ENCODE measurements around the gene NR5A2.
A peak's percentile ranks its signal among the peaks of the same experiment; 100 is the strongest.

Gene NR5A2

DNA sequence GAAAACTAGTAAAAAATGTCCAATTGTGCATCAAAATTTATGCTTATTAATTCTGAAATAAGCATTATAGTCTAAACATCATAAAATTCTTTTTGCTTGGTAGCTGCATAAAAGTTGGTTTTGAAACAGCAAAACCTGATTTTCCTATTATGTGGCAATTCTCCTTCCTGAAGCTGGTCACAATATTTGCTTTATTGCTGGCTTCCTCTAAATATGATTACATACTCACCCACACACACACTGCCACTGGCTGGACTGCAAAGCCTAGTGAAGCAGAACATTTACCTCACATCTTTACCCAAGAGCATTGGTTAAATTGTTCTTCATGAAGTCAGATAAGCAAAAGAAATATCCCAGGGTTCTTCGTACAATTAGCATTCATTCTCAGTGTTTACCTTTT, 103.0 kb downstream of the NR5A2 start:
- no peak for DNase-seq

DNA sequence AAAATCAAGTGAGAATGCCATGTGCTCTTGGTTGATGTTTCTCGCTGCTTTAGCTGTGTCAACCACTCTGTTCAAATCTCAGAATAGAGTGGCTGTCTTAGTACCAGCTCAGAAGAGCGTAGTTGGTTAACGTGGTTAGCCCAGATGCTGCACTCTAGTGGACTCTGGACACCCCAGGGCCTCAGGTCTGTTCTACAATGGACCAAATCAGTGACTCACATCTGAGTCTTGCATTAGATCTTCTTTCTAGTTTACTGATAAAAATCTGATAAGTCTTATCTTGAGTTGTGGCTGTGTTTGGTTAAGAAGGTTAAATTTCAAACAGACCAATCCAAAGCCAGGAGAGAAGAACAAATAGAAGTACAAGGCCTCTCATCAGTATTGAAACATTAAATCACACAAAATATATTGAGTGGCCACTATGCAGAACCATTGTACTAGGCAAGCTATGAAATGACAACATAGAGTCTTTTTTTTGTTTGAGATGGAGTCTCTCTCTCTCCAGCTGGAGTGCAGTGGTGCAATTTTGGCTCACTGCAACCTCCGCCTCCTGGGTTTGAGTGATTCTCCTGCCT, 104.1 kb downstream of the NR5A2 start:
- no peak for DNase-seq

DNA sequence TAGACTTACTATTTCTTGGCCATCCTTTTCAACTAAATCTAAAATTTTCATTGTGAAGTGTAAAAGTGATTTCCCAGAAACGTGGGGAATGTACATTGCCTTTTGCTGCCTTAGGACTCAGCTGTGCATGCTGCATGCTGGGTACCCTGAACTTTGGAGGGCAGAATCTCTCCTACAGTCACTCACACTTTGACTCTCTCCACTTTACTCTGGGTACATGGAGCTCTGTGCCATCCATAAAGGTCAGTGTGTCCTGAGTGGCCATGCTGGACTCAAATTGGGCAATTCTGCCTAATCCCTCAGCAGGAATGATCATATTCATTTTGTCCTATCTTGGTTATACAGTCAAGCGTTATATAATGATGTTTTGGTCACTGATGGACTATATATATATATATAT, 105.6 kb downstream of the NR5A2 start:
- no peak for DNase-seq

DNA sequence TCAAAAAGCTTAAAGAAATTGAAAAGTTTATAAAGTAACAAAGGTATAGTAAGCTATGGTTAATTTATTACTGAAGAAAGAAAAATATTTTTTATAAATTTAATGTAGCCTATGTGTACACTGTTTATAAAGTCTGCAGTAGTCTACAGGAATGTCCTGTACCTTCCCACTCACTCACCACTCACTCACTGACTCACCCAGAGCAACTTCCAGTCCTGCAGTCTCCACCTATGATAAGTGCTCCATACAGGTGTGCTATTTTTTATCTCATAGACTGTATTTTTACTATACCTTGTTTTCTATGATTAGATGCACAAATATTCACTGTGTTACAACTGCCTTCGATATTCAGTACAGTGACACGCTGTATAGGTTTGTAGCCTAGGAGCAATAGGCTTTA, 106.6 kb downstream of the NR5A2 start:
- DNase-seq: no peak

DNA sequence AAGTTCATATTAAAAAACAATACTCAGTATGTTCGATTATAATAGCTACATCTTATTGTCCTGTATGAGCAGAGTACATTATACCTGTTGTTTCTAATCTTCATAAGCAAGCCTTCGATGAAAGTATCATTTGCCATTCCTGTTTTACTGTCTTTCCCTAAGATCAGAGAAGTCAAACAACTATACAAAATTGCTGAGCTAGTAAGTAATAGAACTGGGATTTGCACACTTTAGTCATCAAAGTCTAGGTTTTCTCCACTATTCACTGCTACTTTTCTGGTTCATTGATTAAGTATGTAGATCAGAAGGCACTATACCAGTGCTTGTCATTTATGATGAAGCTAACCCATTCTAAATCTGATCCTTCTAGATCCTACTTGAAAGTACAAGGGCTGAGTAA, 108.9 kb downstream of the NR5A2 start:
- DNase-seq: no peak

DNA sequence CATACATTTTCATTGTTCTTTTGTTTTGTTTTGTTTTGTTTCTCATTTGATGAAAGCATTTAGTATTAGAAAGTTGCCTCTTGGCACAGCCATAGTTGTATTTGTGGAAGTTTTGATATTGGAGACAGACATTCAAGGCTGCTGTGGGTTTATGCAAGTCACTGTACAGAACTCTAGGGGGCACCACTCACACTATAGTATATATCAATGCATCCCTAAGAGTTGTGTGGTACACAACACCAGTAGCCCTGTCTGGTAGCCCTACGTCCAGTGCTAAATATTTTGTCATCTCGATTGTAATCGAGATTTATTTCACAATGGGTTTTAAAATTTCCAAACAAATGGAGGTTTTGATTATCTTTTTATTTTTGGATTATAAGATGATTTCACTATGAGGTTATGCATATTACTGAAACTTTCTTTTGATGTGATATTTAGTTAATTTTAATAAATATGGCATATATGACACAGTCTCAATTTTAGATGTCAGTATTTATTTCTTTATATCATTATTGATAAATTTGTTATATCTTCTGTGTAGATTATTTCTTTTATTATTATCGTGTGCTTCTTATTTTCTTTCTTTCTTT, 112.2 kb downstream of the NR5A2 start:
- no peak for DNase-seq

DNA sequence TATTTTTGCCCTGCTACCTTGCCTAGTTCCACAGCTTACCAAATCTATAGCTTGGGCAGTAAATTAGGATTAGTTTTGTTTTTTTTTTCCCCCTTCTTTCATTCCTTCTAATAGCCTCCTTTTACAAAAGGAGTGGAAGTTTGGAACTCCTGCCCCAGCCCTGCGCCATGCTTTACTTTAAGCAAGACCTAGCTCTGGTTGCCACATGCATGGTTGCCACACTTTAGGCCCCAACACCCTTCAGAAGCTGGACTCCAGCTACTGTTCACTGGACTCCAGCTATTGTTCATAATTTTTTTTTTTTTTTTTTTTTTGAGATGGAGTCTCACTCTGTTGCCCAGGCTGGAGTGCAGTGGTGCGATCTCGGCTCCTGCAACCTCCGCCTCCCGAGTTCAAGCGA, 115.8 kb downstream of the NR5A2 start:
- DNase-seq: no peak

DNA sequence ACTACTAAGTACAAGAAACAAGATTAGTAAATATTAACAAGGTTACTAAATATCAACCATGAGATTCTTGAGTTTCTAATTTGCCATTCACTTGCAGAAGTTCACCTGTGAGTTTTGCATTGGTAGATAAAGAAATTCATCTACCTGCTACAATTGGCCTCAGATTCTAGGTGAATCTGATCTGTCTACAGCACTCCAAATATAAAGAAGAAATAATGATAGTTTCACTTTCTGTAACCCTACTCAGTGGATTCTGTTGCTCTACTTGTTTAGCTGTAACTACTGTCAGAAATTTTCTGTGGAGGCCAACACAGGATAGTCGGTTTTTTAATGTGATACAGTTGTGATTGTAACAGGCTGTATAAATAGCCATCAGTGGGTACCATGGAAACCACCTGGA, 118.6 kb downstream of the NR5A2 start:
- no peak for DNase-seq

DNA sequence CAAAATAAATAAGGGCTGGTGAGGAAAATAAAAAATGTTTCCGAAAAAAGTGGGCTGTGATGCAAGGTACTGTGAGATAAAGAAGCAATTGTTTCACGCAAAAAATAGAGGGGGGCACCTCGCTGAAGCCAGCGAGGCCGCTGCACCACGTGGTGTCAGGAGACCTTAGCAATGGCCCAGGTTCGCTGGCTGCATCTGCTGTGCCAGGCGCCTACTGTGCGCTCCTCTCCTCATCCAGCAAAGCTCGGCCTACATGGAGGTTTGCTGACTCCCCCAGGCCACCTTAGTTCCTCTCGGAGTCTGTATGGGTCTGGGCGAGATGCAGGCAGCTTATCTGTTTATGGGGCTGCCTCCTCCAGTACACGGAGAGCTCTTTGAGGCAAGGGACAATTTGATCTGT, 119.6 kb downstream of the NR5A2 start:
- DNase-seq: no peak

DNA sequence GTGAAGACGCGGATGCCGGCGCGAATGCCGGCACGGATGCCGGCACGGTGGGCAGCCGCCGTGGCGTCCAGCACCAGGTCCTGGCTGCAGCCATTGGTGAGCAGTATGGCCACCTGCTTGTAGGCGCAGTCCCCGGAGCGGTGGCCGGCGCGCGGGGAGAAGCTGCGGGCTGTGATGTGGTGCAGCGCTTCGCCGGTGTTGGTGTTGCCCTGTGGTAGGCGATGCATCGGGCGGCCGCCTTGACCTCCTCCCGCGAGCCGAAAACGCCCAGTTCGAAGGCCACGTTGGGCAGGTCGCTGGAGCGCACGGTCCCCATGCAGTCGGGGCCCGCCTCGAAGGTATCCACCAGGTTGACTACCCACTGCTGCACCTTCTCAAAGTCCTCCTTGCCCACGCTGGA, 120.2 kb downstream of the NR5A2 start:
- no peak for DNase-seq

DNA sequence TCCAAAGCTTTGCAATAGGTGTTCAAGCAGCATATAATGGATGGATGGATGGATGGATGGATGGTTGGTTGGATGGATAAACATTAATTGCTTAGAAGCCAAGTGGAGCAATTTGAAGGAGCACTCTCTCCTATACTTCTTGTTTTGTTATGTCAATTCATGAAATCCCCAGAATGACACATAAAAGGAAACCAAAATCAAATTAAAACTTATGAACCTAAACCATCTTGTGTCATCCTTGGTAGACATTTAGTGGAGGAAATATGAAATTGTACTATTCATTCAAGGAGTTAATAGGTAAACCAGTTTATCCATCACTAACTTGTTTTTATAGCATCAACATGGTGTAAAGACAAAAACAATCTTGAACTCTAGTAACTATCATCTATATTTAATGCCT, 122.5 kb downstream of the NR5A2 start:
- no peak for DNase-seq

DNA sequence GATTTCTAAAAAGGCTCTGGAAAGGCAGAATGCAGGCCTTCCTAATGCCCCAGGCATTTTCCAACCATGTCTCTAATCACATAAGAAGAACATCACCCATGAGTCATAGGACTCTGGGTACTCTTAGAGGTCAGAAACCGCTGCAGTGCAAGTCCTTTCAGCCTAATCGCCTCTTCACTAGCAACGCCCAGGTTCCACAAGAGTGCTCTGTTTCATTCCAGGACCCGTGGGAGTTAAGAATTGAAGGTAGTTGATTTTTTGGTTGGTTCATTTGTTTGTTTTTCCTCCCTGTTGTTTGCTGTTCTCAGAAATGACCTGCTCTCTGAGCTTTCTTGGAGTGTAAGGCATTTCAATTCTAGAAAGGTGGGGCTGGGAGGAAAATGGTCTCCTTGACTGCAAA, 123.2 kb downstream of the NR5A2 start:
- DNase-seq: no peak

DNA sequence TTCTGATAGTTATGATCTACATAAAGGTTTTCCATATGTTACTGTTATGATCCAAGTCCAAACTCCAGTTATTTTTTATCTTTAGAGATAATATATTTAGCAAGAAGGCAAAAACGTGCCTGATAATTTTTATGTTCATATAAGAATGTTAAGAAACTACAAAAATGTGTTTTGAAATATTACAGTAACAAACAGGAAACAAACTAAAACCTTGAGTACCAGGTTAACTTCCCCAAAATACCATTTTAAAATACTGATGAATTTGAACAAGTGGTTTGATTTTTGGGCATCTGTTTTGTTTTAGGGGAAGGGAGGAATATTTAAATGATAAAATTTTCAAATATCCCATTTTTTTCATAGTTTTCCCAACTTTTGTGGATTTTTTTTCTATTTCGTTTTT, 124.8 kb downstream of the NR5A2 start:
- no peak for DNase-seq

DNA sequence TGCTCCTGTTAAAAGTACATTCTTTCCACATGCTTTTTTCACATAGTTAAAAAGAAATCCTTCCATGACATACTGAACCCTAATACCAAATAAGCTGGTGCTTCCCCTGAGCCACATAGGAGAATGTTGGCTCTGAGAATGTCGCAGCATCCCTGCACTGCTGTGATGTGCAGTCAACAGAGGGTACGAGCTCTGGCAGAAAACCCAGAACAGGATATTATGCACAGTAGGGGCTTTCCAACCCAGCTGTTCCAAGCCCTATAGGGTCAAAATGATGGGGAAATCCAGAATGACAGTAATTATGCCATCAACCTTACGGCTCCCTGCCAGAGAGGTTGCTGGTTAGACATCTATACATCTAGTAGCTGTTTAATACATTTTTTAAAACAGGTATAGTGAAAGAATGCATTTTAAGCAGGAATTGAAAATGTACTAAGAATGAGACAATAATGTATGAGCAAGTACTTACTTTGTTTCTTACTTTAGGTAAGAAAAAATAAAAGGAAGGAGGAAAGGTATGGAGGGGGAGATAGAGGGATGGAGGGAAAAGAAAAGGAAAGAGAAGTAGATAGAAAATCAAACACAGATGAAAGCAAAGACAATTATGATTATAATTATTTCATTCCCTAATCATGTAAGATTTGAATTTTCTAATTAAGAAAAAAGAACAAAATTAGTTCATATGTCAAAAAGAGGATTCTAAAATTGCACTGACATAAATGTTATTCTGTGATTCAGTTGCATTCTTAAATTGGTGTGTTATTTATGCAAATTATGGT, 126.0 kb downstream of the NR5A2 start:
- DNase-seq: peak; percentile 22

DNA sequence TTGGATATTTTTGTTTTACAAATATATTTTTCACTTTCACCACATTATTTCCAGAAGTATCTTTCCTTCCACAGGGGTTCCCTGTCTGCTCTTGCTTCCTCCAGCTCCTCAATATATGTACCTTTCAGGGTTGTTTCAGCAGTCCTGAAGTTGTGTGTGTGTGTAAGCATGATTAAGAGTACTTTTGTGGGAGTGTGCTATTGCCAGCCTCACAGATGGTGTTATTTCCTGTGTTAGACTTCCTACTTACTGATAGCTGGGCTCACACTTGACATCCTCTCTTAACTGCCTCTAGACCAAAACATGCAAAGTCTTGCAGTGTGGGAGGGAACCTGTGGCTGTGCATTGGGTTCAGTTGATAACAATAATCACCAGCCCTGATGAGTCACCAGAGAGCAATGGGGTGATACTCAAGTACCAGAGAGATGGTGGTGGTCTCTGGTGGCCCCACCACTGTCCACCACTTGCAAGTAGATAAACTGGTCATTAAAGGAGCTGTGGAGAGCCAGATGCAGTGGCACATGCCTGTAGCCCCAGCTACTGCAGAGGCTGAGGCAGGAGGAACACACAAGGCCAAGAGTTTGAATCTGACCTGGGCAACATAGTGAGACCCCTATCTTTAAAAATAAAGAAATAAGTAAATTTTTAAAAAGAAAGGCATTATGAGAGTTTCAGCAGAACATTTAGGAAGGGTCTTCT, 126.7 kb downstream of the NR5A2 start:
- peak; percentile 16 for DNase-seq

DNA sequence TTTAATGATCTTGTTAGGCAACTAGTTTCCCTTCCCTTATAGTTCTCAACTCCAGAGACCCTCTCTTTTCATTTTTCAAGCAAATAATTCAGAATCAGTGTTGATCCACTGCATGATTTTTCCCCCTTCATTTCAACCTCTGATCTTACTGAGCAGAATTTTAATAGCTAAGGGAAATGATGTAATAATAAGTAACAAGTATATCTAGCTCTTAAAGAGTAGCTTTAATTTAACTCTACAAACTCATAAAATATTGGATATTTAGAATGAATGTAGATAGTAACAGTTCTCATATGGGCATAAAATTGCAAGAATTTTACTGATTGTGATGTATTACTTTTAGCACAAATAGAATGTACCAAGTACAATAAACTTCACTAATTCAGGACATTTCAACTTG, 130.2 kb downstream of the NR5A2 start:
- DNase-seq: no peak

DNA sequence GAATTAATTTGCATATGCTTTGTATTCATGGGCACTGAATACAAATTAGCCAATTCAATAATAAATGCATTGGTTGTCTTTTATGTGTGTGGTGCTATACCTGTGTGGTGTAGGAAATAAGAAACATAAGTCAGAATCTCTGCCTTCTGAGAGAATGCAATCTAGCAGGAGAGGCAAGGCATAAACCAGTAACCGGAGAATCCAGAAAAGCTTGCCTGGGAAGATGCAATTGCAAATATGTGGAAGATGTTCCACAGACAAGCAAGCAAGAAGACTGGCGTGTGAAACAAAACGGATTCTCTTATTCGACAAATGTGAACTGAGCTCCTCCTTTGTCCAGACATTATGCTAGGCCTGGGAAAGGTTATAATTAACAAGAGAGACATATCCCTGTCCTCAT, 134.3 kb downstream of the NR5A2 start:
- DNase-seq: no peak

DNA sequence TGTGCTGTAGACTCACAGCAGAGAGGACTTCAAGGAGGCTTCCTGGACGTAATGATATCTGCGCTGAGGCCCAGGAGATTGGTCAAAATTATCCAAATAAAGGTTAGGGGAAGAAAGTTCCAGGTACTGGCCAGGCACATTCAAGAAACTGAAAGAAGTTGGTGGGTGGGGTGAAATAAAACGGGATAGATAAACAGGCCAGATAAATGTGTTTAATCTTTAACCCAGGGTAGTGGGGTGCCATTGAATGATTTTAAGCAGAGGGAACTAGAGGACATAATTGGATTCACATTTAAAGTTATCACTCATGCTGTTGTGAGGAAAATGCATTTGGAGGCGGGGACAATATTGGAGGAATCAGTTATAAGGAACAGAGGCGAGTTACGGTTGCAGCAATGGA, 134.7 kb downstream of the NR5A2 start:
- DNase-seq: no peak

DNA sequence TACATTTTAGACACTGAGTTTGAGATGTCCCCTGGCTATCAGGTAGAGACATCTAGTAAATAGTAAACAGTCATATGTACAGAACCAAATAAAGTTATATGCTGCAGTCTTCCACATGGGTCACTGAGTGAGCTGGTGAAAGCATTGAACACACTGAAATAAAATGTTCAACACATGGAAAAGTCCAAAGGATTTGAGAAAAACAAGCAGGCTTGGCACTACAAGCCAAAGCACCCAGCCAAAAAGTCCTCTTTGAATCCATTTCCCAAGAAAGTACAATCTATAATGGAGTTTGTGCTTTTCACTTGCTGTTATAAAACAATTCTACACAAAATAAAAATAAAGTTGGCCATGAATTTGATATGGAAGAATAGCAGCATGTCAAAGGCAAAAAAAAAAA, 135.4 kb downstream of the NR5A2 start:
- DNase-seq: no peak

DNA sequence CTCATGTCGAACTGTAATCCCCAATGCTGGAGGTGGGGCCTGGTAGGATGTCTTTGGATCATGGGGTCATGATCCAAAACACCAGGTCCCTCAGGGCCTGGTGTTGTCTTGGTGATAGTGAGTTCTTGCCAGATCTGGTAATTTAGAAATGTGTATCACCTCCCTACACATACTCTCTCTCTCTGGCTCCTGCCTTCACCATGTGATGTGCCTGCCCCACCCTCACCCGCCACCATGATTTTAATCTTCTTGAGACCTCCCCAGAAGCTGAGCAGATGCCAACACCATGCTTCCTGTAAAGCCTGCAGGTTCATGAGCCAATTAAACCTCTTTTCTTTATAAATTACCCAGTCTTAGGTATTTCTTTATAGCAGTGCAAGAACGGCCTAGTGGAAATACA, 136.4 kb downstream of the NR5A2 start:
- no peak for DNase-seq

DNA sequence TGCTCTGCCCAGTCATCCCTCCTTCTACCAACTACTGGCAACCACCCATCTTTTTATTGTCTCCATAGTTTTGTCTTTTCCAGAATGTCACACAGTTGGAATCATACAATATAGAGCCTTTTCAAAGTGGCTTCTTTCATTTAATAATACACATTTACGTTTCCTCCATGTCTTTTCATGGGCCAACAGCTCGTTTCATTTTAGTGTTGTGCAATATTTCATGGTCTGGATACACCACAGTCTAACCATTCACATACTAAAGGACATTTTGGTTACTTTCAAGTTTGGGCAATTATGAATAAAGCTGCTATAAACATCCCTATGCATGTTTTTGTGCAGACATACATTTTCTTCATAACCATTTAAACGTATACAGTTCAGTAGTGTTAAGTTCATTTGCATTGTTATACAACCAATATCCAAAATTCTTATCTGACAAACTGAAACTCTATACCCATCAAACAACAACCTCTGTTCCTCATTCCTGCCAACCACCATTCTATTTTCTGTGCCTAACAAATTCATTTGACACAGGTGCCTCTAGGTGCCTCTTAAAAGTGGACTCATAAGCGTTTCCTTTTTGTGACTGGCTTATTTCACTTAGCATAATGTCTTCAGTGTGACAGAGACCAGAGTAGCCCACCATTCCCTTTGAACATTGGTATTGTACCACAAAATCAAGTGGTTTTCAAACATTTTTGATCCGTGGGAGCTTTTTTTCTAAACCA, 138.1 kb downstream of the NR5A2 start:
- no peak for DNase-seq

DNA sequence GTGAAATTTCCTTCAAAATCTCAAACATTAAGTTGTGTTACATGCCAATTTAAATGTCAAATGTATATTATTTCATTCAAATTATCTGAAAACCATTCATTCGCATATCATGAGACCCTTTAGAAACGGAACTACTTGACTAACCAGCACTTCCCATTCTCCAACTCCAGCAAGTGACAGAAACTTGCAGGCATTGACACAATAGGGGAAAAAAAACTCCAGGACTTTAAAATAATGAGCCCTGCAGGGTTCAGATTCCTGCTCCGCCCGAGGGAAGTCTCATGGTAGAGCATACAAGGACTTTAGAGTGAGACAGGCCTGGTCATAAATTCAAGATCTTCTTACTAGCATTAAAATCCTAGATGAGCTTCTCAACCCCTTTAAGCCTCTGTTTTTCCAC, 138.9 kb downstream of the NR5A2 start:
- DNase-seq: no peak

DNA sequence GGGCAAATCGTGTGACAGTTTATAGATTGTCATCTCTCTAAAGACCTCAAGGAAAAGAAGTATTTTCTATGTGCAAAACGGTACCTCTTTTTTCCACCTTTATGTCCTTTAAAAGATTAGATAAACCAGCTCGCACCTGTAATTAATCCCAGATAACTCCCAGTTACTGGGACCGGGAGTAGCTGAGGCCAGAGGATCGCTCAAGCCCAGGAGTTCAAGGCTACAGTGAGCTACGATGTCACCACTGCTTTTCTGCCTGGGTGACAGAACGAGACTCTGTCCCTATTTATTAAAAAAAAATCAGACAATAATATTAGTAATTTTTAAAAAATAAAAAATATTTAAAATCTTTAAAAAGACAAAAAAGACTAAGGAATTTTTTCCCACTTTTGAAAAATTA, 141.4 kb downstream of the NR5A2 start:
- DNase-seq: no peak
